ENCODE measurements around the gene CCDC7. TPM values are rescaled to one million over a fixed set of nuclear protein-coding genes. Genes with fewer than 3 reads are reported as not detected.
"Not testable (repeated sequence)": the region's sequence is repeated elsewhere in the genome, so short reads cannot be mapped to it uniquely, and the experiment has no call there.

CCDC7 gene
- total RNA-seq, 1 experiment from 2014 or later: 1.9 TPM

GRCh38 chr10:32793033-32793432, 347.1 kb downstream of the CCDC7 start (continued):
- no peak for TF ChIP-seq SMAD3 (CRISPR knock-in tag; IDR thresholded peaks at IDR 0.05; ENCODE audit: borderline replicate concordance)
- TF ChIP-seq, protein P1, sequence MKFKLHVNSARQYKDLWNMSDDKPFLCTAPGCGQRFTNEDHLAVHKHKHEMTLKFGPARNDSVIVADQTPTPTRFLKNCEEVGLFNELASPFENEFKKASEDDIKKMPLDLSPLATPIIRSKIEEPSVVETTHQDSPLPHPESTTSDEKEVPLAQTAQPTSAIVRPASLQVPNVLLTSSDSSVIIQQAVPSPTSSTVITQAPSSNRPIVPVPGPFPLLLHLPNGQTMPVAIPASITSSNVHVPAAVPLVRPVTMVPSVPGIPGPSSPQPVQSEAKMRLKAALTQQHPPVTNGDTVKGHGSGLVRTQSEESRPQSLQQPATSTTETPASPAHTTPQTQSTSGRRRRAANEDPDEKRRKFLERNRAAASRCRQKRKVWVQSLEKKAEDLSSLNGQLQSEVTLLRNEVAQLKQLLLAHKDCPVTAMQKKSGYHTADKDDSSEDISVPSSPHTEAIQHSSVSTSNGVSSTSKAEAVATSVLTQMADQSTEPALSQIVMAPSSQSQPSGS (CRISPR knock-in tag; IDR thresholded peaks at IDR 0.05; ENCODE audit: borderline replicate concordance, low read depth): no peak
- no peak for TF ChIP-seq SMAD4 (CRISPR knock-in tag; IDR thresholded peaks at IDR 0.05)
- no peak for TF ChIP-seq GABPB1 (CRISPR knock-in tag; IDR thresholded peaks at IDR 0.05)
- no peak for TF ChIP-seq ZNF416 (CRISPR knock-in tag; IDR thresholded peaks at IDR 0.05)

- peak; percentile 72 for ATAC-seq
- peaks cover 7% of the 10 kb centered on the region; the same call in 1 of the 2 replicates for H3K9me3 Mint-ChIP-seq
Measured at GRCh38 chr10:32795598-32796183, 349.8 kb downstream of the CCDC7 start.

DNA sequence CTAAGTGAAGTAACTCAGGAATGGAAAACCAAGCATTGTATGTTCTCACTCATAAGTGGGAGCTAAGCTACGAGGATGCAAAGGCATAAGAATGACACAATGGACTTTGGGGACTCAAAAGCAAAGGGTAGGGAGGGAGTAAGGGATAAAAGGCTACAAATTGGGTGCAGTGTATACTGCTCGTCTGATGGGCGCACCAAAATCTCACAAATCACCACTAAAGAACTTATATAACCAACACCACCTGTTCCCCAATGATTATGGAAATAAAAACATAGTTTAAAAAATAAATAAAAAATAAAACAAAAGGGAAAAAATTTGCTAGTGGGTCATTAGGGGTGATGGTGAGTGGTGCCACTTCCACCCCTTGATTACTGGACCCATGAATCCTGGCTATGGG, 351.5 kb downstream of the CCDC7 start:
- H3K36me3 Mint-ChIP-seq; DNase-seq (ENCODE audit: low spot score); H3K27ac Mint-ChIP-seq; POLR2A ChIA-PET; H3K4me3 Mint-ChIP-seq; ATAC-seq; H3K27me3 Mint-ChIP-seq (ENCODE audit: low read depth); H3K4me1 Mint-ChIP-seq; CTCF ChIA-PET: not testable (repeated sequence)
- H3K9me3 Mint-ChIP-seq: peaks cover 19% of the 10 kb centered on the region

More at GRCh38 chr10:32795598-32796183, 349.8 kb downstream of the CCDC7 start:
- H3K36me3 Mint-ChIP-seq: no peaks in the 10 kb centered on the region
- H3K27ac Mint-ChIP-seq: no peak overlapping the region
- DNase-seq (ENCODE audit: low spot score): no peak
- TF ChIP-seq, protein P2, sequence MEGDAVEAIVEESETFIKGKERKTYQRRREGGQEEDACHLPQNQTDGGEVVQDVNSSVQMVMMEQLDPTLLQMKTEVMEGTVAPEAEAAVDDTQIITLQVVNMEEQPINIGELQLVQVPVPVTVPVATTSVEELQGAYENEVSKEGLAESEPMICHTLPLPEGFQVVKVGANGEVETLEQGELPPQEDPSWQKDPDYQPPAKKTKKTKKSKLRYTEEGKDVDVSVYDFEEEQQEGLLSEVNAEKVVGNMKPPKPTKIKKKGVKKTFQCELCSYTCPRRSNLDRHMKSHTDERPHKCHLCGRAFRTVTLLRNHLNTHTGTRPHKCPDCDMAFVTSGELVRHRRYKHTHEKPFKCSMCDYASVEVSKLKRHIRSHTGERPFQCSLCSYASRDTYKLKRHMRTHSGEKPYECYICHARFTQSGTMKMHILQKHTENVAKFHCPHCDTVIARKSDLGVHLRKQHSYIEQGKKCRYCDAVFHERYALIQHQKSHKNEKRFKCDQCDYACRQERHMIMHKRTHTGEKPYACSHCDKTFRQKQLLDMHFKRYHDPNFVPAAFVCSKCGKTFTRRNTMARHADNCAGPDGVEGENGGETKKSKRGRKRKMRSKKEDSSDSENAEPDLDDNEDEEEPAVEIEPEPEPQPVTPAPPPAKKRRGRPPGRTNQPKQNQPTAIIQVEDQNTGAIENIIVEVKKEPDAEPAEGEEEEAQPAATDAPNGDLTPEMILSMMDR (IDR thresholded peaks at IDR 0.05): peak; percentile 48
- TF ChIP-seq NFATC4 (CRISPR knock-in tag; IDR thresholded peaks at IDR 0.05): no peak
- ChIA-PET POLR2A (no interaction called here), CTCF (interaction anchor here (0.6 to 1.9 kb wide), 10 partner anchors 98 to 345 kb away, joined by 3 to 24 read pairs (median 4); no protein-coding TSS in a partner anchor)
- no peak overlapping the region for H3K4me3 Mint-ChIP-seq
- H3K4me1 Mint-ChIP-seq: no peaks in the 10 kb centered on the region
- H3K27me3 Mint-ChIP-seq (ENCODE audit: low read depth): no peaks in the 10 kb centered on the region

GRCh38 chr10:32846974-32847373, 401.0 kb downstream of the CCDC7 start:
- H3K4me1 Mint-ChIP-seq: no peaks in the 10 kb centered on the region; the same call in 1 of the 2 replicates
- ChIA-PET POLR2A (no interaction called here), CTCF (interaction anchor here (0.6 kb wide), 1 partner anchor 527 kb away, joined by 3 read pairs; no protein-coding TSS in a partner anchor)
- no peaks in the 10 kb centered on the region for H3K36me3 Mint-ChIP-seq
- H3K4me3 Mint-ChIP-seq: no peak overlapping the region
- ATAC-seq (peak; percentile 53), DNase-seq (ENCODE audit: low spot score) (no peak)
- no peak overlapping the region for H3K27ac Mint-ChIP-seq
- H3K9me3 Mint-ChIP-seq: peaks cover 4% of the 10 kb centered on the region
- no peaks in the 10 kb centered on the region for H3K27me3 Mint-ChIP-seq (ENCODE audit: low read depth)
- TF ChIP-seq ZNF121 (CRISPR knock-in tag; IDR thresholded peaks at IDR 0.05): no peak
- TF ChIP-seq, protein P3, sequence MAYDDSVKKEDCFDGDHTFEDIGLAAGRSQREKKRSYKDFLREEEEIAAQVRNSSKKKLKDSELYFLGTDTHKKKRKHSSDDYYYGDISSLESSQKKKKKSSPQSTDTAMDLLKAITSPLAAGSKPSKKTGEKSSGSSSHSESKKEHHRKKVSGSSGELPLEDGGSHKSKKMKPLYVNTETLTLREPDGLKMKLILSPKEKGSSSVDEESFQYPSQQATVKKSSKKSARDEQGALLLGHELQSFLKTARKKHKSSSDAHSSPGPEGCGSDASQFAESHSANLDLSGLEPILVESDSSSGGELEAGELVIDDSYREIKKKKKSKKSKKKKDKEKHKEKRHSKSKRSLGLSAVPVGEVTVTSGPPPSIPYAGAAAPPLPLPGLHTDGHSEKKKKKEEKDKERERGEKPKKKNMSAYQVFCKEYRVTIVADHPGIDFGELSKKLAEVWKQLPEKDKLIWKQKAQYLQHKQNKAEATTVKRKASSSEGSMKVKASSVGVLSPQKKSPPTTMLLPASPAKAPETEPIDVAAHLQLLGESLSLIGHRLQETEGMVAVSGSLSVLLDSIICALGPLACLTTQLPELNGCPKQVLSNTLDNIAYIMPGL (CRISPR knock-in tag; IDR thresholded peaks at IDR 0.05): no peak
- no peak for TF ChIP-seq RELA (CRISPR knock-in tag; IDR thresholded peaks at IDR 0.05; ENCODE audit: borderline replicate concordance)
- no peak for TF ChIP-seq ZNF396 (CRISPR knock-in tag; IDR thresholded peaks at IDR 0.05; ENCODE audit: borderline replicate concordance)
- no peak for TF ChIP-seq STAT6 (CRISPR knock-in tag; conservative IDR thresholded peaks at IDR 0.05; ENCODE audit: low read depth)
- TF ChIP-seq MXD4 (CRISPR knock-in tag; IDR thresholded peaks at IDR 0.05; ENCODE audit: borderline replicate concordance): no peak
- TF ChIP-seq, protein P4, sequence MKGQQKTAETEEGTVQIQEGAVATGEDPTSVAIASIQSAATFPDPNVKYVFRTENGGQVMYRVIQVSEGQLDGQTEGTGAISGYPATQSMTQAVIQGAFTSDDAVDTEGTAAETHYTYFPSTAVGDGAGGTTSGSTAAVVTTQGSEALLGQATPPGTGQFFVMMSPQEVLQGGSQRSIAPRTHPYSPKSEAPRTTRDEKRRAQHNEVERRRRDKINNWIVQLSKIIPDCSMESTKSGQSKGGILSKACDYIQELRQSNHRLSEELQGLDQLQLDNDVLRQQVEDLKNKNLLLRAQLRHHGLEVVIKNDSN (CRISPR knock-in tag; IDR thresholded peaks at IDR 0.05): no peak
- TF ChIP-seq USF2 (CRISPR knock-in tag; IDR thresholded peaks at IDR 0.05): no peak
- TF ChIP-seq, protein P5, sequence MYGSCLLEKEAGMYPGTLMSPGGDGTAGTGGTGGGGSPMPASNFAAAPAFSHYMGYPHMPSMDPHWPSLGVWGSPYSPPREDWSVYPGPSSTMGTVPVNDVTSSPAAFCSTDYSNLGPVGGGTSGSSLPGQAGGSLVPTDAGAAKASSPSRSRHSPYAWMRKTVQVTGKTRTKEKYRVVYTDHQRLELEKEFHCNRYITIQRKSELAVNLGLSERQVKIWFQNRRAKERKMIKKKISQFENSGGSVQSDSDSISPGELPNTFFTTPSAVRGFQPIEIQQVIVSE (CRISPR knock-in tag; IDR thresholded peaks at IDR 0.05; ENCODE audit: borderline replicate concordance): no peak
- no peak for TF ChIP-seq GRHL2 (CRISPR knock-in tag; IDR thresholded peaks at IDR 0.05; ENCODE audit: insufficient replicate concordance, severe bottlenecking)
